ENCODE measurements around the gene PLA2G4C.

PLA2G4C gene

GRCh38 chr19:48061401-48062344, 48.9 kb downstream of the PLA2G4C start:
- Histone ChIP-seq H3K36me3 (ENCODE audit: control insufficient read depth, low read length) (no peaks in the 10 kb centered on the region), H3K27ac (ENCODE audit: low read depth, low read length) (no peak overlapping the region), H3K4me3 (ENCODE audit: low read length) (no peak overlapping the region)

DNA sequence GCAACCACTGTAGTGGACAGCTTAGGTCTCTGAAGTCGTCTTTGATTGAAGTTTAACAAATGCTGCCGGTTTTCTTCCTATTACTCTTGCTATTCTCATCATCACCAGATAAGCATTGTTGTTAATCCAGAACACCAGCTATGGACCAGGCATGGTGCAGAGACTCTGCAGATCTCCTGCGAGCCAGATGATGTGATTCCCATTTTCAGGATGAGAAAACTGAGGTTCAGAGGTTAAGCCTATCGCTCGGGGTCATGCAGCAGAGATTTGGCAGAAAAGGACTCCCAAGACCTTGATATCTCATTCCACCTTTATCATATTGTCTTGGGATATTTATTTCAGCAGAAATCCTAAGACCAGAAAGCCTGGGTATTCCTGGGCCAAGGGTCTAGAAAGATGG, 50.2 kb downstream of the PLA2G4C start:
- no peaks in the 10 kb centered on the region for H3K4me1 ChIP-seq (ENCODE audit: control insufficient read depth, low read length)
- no peak overlapping the region for H3K4me2 ChIP-seq (ENCODE audit: low read length)
- no peak for TF ChIP-seq EZH2phosphoT487 (IDR thresholded peaks at IDR 0.05; ENCODE audit: borderline replicate concordance, low read length)
- TF ChIP-seq, protein P1, sequence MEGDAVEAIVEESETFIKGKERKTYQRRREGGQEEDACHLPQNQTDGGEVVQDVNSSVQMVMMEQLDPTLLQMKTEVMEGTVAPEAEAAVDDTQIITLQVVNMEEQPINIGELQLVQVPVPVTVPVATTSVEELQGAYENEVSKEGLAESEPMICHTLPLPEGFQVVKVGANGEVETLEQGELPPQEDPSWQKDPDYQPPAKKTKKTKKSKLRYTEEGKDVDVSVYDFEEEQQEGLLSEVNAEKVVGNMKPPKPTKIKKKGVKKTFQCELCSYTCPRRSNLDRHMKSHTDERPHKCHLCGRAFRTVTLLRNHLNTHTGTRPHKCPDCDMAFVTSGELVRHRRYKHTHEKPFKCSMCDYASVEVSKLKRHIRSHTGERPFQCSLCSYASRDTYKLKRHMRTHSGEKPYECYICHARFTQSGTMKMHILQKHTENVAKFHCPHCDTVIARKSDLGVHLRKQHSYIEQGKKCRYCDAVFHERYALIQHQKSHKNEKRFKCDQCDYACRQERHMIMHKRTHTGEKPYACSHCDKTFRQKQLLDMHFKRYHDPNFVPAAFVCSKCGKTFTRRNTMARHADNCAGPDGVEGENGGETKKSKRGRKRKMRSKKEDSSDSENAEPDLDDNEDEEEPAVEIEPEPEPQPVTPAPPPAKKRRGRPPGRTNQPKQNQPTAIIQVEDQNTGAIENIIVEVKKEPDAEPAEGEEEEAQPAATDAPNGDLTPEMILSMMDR (IDR thresholded peaks at IDR 0.05; ENCODE audit: low read depth, low read length, poor library complexity, severe bottlenecking): no peak
- H3K9me3 ChIP-seq (ENCODE audit: control insufficient read depth, insufficient read depth, low read length): no peaks in the 10 kb centered on the region
- no peak overlapping the region for H3K4me3 ChIP-seq (ENCODE audit: low read length)
- H4K20me1 ChIP-seq (ENCODE audit: control insufficient read depth, insufficient read depth, low read depth, low read length): no peaks in the 10 kb centered on the region
- H3K79me2 ChIP-seq (ENCODE audit: control insufficient read depth, low read length): no peaks in the 10 kb centered on the region
- H3K36me3 ChIP-seq (ENCODE audit: control insufficient read depth, low read length): no peaks in the 10 kb centered on the region
- no peaks in the 10 kb centered on the region for H3K9me2 ChIP-seq (replicated peaks; ENCODE audit: control insufficient read depth, low read length)
- H3F3A ChIP-seq (ENCODE audit: control insufficient read depth, insufficient read depth): no peaks in the 10 kb centered on the region
- H3K27ac ChIP-seq (ENCODE audit: low read depth, low read length): no peak overlapping the region
- no peaks in the 10 kb centered on the region for H3K27me3 ChIP-seq (ENCODE audit: control insufficient read depth, low read length)

More at GRCh38 chr19:48061401-48062344, 48.9 kb downstream of the PLA2G4C start:
- H3K9me2 ChIP-seq (replicated peaks; ENCODE audit: control insufficient read depth, low read length): no peaks in the 10 kb centered on the region
- H3K4me1 ChIP-seq (ENCODE audit: control insufficient read depth, low read length): no peaks in the 10 kb centered on the region
- no peak overlapping the region for H3K4me2 ChIP-seq (ENCODE audit: low read length)
- no peaks in the 10 kb centered on the region for H3K79me2 ChIP-seq (ENCODE audit: control insufficient read depth, low read length)
- no peaks in the 10 kb centered on the region for H4K20me1 ChIP-seq (ENCODE audit: control insufficient read depth, insufficient read depth, low read depth, low read length)
- no peaks in the 10 kb centered on the region for H3K9me3 ChIP-seq (ENCODE audit: control insufficient read depth, insufficient read depth, low read length)
- H3F3A ChIP-seq (ENCODE audit: control insufficient read depth, insufficient read depth): no peaks in the 10 kb centered on the region
- TF ChIP-seq EZH2phosphoT487 (IDR thresholded peaks at IDR 0.05; ENCODE audit: borderline replicate concordance, low read length): no peak
- TF ChIP-seq, protein P1 (IDR thresholded peaks at IDR 0.05; ENCODE audit: low read depth, low read length, poor library complexity, severe bottlenecking): no peak
- H3K27me3 ChIP-seq (ENCODE audit: control insufficient read depth, low read length): no peaks in the 10 kb centered on the region

DNA sequence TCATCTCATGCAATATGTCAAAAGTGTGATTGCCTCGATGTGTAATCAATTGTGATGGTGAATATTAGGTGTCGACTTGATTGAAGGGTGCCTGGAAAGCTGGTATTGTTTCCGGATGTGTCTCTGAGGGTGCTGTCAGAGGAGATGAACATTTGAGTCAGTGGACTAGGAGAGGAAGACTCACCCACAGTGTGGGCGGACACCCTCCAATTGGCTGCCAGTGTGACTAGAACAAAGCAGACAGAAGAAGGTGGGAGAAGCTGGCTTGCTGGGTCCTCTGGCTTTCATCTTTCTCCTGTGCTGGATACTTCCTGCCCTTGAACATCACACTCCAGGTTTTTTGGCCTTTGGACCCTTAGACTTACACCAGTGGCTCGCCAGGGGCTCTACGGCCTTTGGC, 51.3 kb downstream of the PLA2G4C start:
- H3K27me3 ChIP-seq (ENCODE audit: control insufficient read depth, low read length): no peaks in the 10 kb centered on the region
- H3K4me1 ChIP-seq (ENCODE audit: control insufficient read depth, low read length): no peaks in the 10 kb centered on the region
- no peaks in the 10 kb centered on the region for H3K9me2 ChIP-seq (replicated peaks; ENCODE audit: control insufficient read depth, low read length)
- H3K36me3 ChIP-seq (ENCODE audit: control insufficient read depth, low read length): no peaks in the 10 kb centered on the region
- no peaks in the 10 kb centered on the region for H3K79me2 ChIP-seq (ENCODE audit: control insufficient read depth, low read length)
- no peak overlapping the region for H3K27ac ChIP-seq (ENCODE audit: low read depth, low read length)
- H3K4me3 ChIP-seq (ENCODE audit: low read length): no peak overlapping the region
- TF ChIP-seq EZH2phosphoT487 (IDR thresholded peaks at IDR 0.05; ENCODE audit: borderline replicate concordance, low read length): no peak
- TF ChIP-seq, protein P1 (IDR thresholded peaks at IDR 0.05; ENCODE audit: low read depth, low read length, poor library complexity, severe bottlenecking): no peak
- no peaks in the 10 kb centered on the region for H3K9me3 ChIP-seq (ENCODE audit: control insufficient read depth, insufficient read depth, low read length)
- no peaks in the 10 kb centered on the region for H3F3A ChIP-seq (ENCODE audit: control insufficient read depth, insufficient read depth)
- H4K20me1 ChIP-seq (ENCODE audit: control insufficient read depth, insufficient read depth, low read depth, low read length): no peaks in the 10 kb centered on the region
- no peak overlapping the region for H3K4me2 ChIP-seq (ENCODE audit: low read length)
